H1 (cell line): Measurements from ENCODE around the gene NEK4. TPM values are rescaled to one million over a fixed set of nuclear protein-coding genes. Genes with fewer than 3 reads are reported as not detected.

Experiments
- CTCF ChIA-PET: fragments of 300-600 bp; sonication (Branson Sonifier 250); formaldehyde crosslinking; loops from one replicate; lab custom pipeline; 2021; ENCODE audit not compliant: partially characterized antibody; lab: Charles Lee
- POLR2A ChIA-PET: fragments of 300-600 bp; sonication (Branson Sonifier 250); formaldehyde crosslinking; loops from one replicate; lab custom pipeline; 2021; ENCODE audit warnings: inconsistent platforms; ENCODE audit not compliant: partially characterized antibody; lab: Charles Lee
- DNase-seq, 2 experiments: peaks; one replicate each; pipeline versions ENCODE4 v3.0.0 to v3.0.0-alpha.2; 2010 to 2022; ENCODE audit warnings: low spot score in 2 of 2, low read depth in 1 of 2, mixed read lengths in 1 of 2
- FAIRE-seq: peaks from 2 replicates; lab custom pipeline; 2011; peaks lifted over from hg19 to GRCh38; lab: Jason Lieb, UNC
- H2AFZ ChIP-seq: 2 replicates; pipeline ENCODE4 v1.8.1; 2012; ENCODE audit warnings: low read length, inconsistent platforms
- H2AK5ac ChIP-seq: 2 replicates; pipeline ENCODE4 v1.6.1; 2013; ENCODE audit warnings: low read depth, low read length
- H2BK120ac ChIP-seq: replicated peaks from 2 replicates; pipeline ENCODE3; 2013; ENCODE audit warnings: low read depth, low read length, inconsistent platforms
- H2BK12ac ChIP-seq: 2 replicates; pipeline ENCODE4 v1.6.1; 2013; ENCODE audit warnings: low read depth, low read length
- H2BK15ac ChIP-seq: 2 replicates; pipeline ENCODE4 v1.6.1; 2013; ENCODE audit warnings: low read length
- H2BK20ac ChIP-seq: 2 replicates; pipeline ENCODE4 v1.6.1; 2013; ENCODE audit warnings: low read length
- H2BK5ac ChIP-seq: 2 replicates; pipeline ENCODE4 v1.6.1; 2013; ENCODE audit warnings: low read depth, low read length
- H3K14ac ChIP-seq: 2 replicates; pipeline ENCODE4 v1.6.1; 2013; ENCODE audit warnings: inconsistent platforms; ENCODE audit not compliant: insufficient read length
- H3K18ac ChIP-seq: 2 replicates; pipeline ENCODE4 v1.6.1; 2013; ENCODE audit warnings: low read length; ENCODE audit errors: extremely low read depth
- H3K23ac ChIP-seq: 2 replicates; pipeline ENCODE4 v1.6.1; 2013; ENCODE audit warnings: inconsistent platforms; ENCODE audit not compliant: insufficient read length
- H3K23me2 ChIP-seq: 2 replicates; pipeline ENCODE4 v1.6.1; 2013; ENCODE audit warnings: low read depth, low read length
- H3K27ac ChIP-seq: 2 replicates; pipeline ENCODE4 v1.6.1; 2011; ENCODE audit warnings: low read depth, low read length, inconsistent platforms
- H3K27me3 ChIP-seq, 4 experiments: replicated peaks in 1 of 4; 1 replicate in 1 of 4; 2 replicates in 3 of 4; pipeline versions ENCODE4 v1.6.1 to v1.8.1; 2011 to 2013; ENCODE audit warnings: low read length in 3 of 4, mild to moderate bottlenecking in 3 of 4, inconsistent platforms in 2 of 4, mixed read lengths in 2 of 4, moderate library complexity in 1 of 4; ENCODE audit not compliant: control insufficient read depth in 3 of 4, insufficient read depth in 3 of 4; ENCODE audit errors: extremely low read depth in 1 of 4
- H3K36me3 ChIP-seq, 4 experiments: 2 replicates each; pipeline versions ENCODE4 v1.6.1 to v1.8.1; 2011 to 2013; ENCODE audit warnings: mild to moderate bottlenecking in 4 of 4, low read length in 3 of 4, moderate library complexity in 2 of 4, control low read depth in 1 of 4, inconsistent platforms in 1 of 4; ENCODE audit not compliant: insufficient read depth in 4 of 4, control insufficient read depth in 2 of 4
- H3K4ac ChIP-seq: replicated peaks from 2 replicates; pipeline ENCODE3; 2013; ENCODE audit warnings: low read length, low read depth, mixed read lengths, inconsistent platforms; ENCODE audit not compliant: insufficient read length
- H3K4me1 ChIP-seq, 4 experiments: replicated peaks in 1 of 4; 1 replicate in 1 of 4; 2 replicates in 3 of 4; pipeline versions ENCODE4 v1.6.1 to v1.8.1; 2011 to 2013; ENCODE audit warnings: low read length in 3 of 4, inconsistent platforms in 2 of 4, mixed read lengths in 1 of 4; ENCODE audit not compliant: insufficient read depth in 4 of 4, control insufficient read depth in 3 of 4
- H3K4me2 ChIP-seq, 2 experiments: 2 replicates each; pipeline versions ENCODE4 v1.6.1 to v1.8.1; 2011 to 2013; ENCODE audit warnings: low read depth in 2 of 2, low read length in 2 of 2, control low read depth in 1 of 2, inconsistent platforms in 1 of 2, mild to moderate bottlenecking in 1 of 2; ENCODE audit not compliant: insufficient read depth in 1 of 2
- H3K4me3 ChIP-seq, 4 experiments: fragments of 200-600, 300-600 bp in 1 of 4; sonication (generic), shearing (Covaris generic), sonication (Bioruptor Twin) in 1 of 4; 2 replicates each; pipeline versions ENCODE4 v1.5.1 to v1.8.1; 2011 to 2016; ENCODE audit warnings: low read length in 4 of 4, low read depth in 3 of 4, control low read depth in 2 of 4, inconsistent platforms in 2 of 4, mild to moderate bottlenecking in 2 of 4, mixed read lengths in 1 of 4, moderate library complexity in 1 of 4; ENCODE audit not compliant: insufficient read depth in 2 of 4; ENCODE audit errors: extremely low read depth in 1 of 4
- H3K56ac ChIP-seq: replicated peaks from 2 replicates; pipeline ENCODE3; 2013; ENCODE audit warnings: low read depth, mild to moderate bottlenecking, mixed read lengths, low read length, inconsistent platforms; ENCODE audit not compliant: insufficient read length
- H3K79me1 ChIP-seq: 2 replicates; pipeline ENCODE4 v1.6.1; 2013; ENCODE audit warnings: low read depth, low read length, control low read depth
- H3K79me2 ChIP-seq, 2 experiments: 2 replicates each; pipeline versions ENCODE4 v1.6.1 to v1.8.1; 2012 to 2013; ENCODE audit warnings: low read length in 2 of 2, mild to moderate bottlenecking in 2 of 2, inconsistent platforms in 1 of 2; ENCODE audit not compliant: insufficient read depth in 2 of 2, control insufficient read depth in 1 of 2
- H3K9ac ChIP-seq, 4 experiments: replicated peaks in 1 of 4; 1 replicate in 1 of 4; 2 replicates in 3 of 4; pipeline versions ENCODE4 v1.6.1 to v1.8.1; 2011 to 2013; ENCODE audit warnings: low read depth in 3 of 4, low read length in 3 of 4, control low read depth in 2 of 4, mild to moderate bottlenecking in 2 of 4, moderate library complexity in 2 of 4, inconsistent platforms in 1 of 4; ENCODE audit errors: extremely low read depth in 1 of 4
- H3K9me3 ChIP-seq, 2 experiments: 2 replicates each; pipeline versions ENCODE4 v1.6.1 to v1.8.1; 2012 to 2013; ENCODE audit warnings: mild to moderate bottlenecking in 2 of 2, moderate library complexity in 2 of 2, control low read depth in 1 of 2, inconsistent platforms in 1 of 2, low read depth in 1 of 2, low read length in 1 of 2, mixed read lengths in 1 of 2; ENCODE audit not compliant: insufficient read depth in 2 of 2
- H4K20me1 ChIP-seq, 2 experiments: replicated peaks in 1 of 2; 2 replicates each; pipeline versions ENCODE3 to v1.8.1; 2011 to 2013; ENCODE audit warnings: inconsistent platforms in 2 of 2, low read length in 2 of 2, mild to moderate bottlenecking in 1 of 2; ENCODE audit not compliant: insufficient read depth in 2 of 2, control insufficient read depth in 1 of 2
- H4K5ac ChIP-seq: 2 replicates; pipeline ENCODE4 v1.6.1; 2013; ENCODE audit warnings: low read length, low read depth, mixed read lengths, inconsistent platforms; ENCODE audit not compliant: insufficient read length
- H4K8ac ChIP-seq: 2 replicates; pipeline ENCODE4 v1.8.0; 2013; ENCODE audit warnings: mild to moderate bottlenecking, moderate library complexity, low read length, inconsistent platforms; ENCODE audit not compliant: insufficient read depth; ENCODE audit errors: extremely low read depth
- H4K91ac ChIP-seq: replicated peaks from 2 replicates; pipeline ENCODE3; 2013; ENCODE audit warnings: low read length, mixed read lengths, inconsistent platforms; ENCODE audit not compliant: insufficient read length
- ASH2L ChIP-seq: fragments of 200-600, 300-600 bp; sonication (generic); IDR thresholded peaks from one replicate; pipeline ENCODE4 v1.7.1; 2017; ENCODE audit warnings: low read length
- BACH1 ChIP-seq: IDR thresholded peaks from 2 replicates; pipeline ENCODE4 v1.6.1; 2012; ENCODE audit warnings: low read length, improper control_type of control experiment
- EGR1 ChIP-seq: IDR thresholded peaks from 2 replicates; pipeline ENCODE4 v1.6.1; 2011; ENCODE audit warnings: low read depth, low read length, borderline replicate concordance
- GABPA ChIP-seq: IDR thresholded peaks from 2 replicates; pipeline ENCODE4 v1.6.1; 2011; ENCODE audit warnings: mild to moderate bottlenecking, low read length, moderate library complexity, borderline replicate concordance; ENCODE audit not compliant: insufficient read depth
- NRF1 ChIP-seq: IDR thresholded peaks from 2 replicates; pipeline ENCODE4 v1.6.1; 2011; ENCODE audit warnings: mild to moderate bottlenecking, low read depth, low read length, improper control_type of control experiment
- POU5F1 ChIP-seq: IDR thresholded peaks from 2 replicates; pipeline ENCODE4 v1.6.1; 2011; ENCODE audit warnings: low read depth, mild to moderate bottlenecking, low read length, moderate library complexity
- RAD21 ChIP-seq, 2 experiments: IDR thresholded peaks in 1 of 2; conservative IDR thresholded peaks in 1 of 2; 2 replicates each; pipeline ENCODE4 v1.6.1; 2011; ENCODE audit warnings: low read depth in 2 of 2, low read length in 2 of 2, improper control_type of control experiment in 1 of 2, inconsistent platforms in 1 of 2, mild to moderate bottlenecking in 1 of 2, moderate library complexity in 1 of 2
- SIX5 ChIP-seq: IDR thresholded peaks from 2 replicates; pipeline ENCODE4 v1.6.1; 2011; ENCODE audit warnings: mild to moderate bottlenecking, low read depth, low read length
- SP2 ChIP-seq: IDR thresholded peaks from 2 replicates; pipeline ENCODE4 v1.6.1; 2012; ENCODE audit warnings: mild to moderate bottlenecking, low read length, inconsistent platforms
- SP4 ChIP-seq: IDR thresholded peaks from 2 replicates; pipeline ENCODE4 v1.6.1; 2012; ENCODE audit warnings: low read length, inconsistent platforms
- WGBS, 2 experiments: shearing (Covaris generic) in 1 of 2; methylation state at CpG; one replicate each; pipeline versions ENCODE4 v1.1.6 to v1.1.7; 2013 to 2015; ENCODE audit warnings: low lambda C conversion rate in 2 of 2, mixed read lengths in 2 of 2, inconsistent platforms in 1 of 2, low coverage in 1 of 2, missing lambda C conversion rate in 1 of 2; ENCODE audit not compliant: insufficient replicate concordance in 2 of 2, insufficient coverage in 1 of 2, insufficient read length in 1 of 2; ENCODE audit errors: extremely low coverage in 1 of 2, missing lambda C conversion rate in 1 of 2; 5-methylcytosine and 5-hydroxymethylcytosine counted together
- polyA plus RNA-seq, 7 experiments: library from polyadenylated mRNA; depleted of rRNA in 3 of 7; stranded (reverse) in 5 of 7; unstranded in 2 of 7; fragments of >200 nt in 5 of 7; fragments of 200-250 nt in 2 of 7; gene quantifications; 1 replicate in 5 of 7; 2 replicates in 1 of 7; 4 replicates in 1 of 7; pipeline versions ENCODE4 v1.2.1 to v1.2.3, GENCODE V29; 2011 to 2013; ENCODE audit warnings: missing spikeins in 2 of 7, mixed read lengths in 2 of 7
- total RNA-seq: library from RNA; stranded (reverse); fragmentation: NEBNext Ultra II Directional; extraction: Animal tissue kit (Norgen Biotek cat#: 25700); gene quantifications from 2 replicates; pipeline ENCODE4 v1.2.1, GENCODE V29; 2021

NEK4 gene
- total and polyA plus RNA-seq, 2 of the 8 experiments (the other 6 are each of a cell fraction or from before 2014, with no cell fraction given), result 7.5 to 40.0 TPM

DNA sequence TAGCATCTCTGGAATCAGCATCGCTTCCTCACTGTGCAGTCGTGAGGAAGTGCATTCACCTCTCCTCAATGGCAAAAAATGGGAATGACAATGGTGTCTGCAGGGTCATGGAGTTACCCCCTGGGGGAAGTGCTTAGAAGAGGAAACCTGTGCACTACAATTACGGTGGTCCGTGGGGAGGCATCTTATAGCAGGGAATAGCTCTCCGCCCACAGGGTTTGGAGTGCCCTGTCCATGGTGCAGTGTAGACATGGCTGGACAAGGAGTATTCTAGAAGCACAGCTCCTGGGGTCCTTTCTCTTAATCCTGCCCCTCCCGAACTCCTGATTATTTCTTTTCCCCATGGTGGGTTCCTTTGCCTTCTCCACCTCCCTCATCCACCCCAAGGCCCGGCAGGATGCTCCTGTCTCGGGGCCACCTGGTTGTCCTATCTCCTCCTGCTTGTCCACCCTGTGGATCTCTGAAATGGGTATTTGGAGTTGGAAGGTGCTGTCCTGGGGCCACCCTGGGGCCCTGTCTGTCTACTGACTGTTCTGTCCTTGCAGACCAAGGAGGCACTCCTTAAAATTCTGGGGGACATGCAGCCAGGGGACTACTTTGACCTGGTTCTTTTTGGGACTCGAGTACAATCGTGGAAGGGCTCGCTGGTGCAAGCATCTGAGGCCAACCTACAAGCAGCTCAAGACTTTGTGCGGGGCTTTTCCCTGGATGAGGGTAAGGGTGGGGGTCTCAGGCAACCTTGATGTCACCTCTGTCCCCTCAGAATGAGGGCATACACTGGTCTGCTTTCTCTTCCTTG, 11.9 kb upstream of the NEK4 start:
- Histone ChIP-seq H3K4me2 (no peak overlapping the region), H4K8ac (no peak overlapping the region), H3K18ac (no peak overlapping the region), H3K27ac (no peak overlapping the region), H3K9ac (no peak overlapping the region), H3K79me2 (no peaks in the 10 kb centered on the region), H3K9me3 (no peaks in the 10 kb centered on the region), H3K79me1 (no peaks in the 10 kb centered on the region), H2BK20ac (no peak overlapping the region), H2BK120ac (no peak overlapping the region), H2AK5ac (no peak overlapping the region), H3K56ac (no peak overlapping the region), H3K23me2 (no peaks in the 10 kb centered on the region), H3K27me3 (no peaks in the 10 kb centered on the region; a peak in 1 of 7 replicates), H2BK5ac (no peak overlapping the region), H2AFZ (no peak overlapping the region), H3K36me3 (no peaks in the 10 kb centered on the region; a peak in 1 of 8 replicates), H4K91ac (no peak overlapping the region), H3K23ac (no peak overlapping the region), H4K20me1 (peaks cover 0 to 3% of the 10 kb centered on the region in 2 experiments)
- WGBS, 2 experiments, result 76% methylated on average over 12 of the region's 12 CpGs; no CpG with 5 or more reads in 1 of the 2 experiments
- no peak for DNase-seq
- POLR2A ChIA-PET, result interaction anchor here (1.4 kb wide), 1 partner anchor 11 kb away, joined by 8 read pairs; the partner anchor contains the start of gene NEK4
- TF ChIP-seq SP4 (no peak), SIX5 (no peak), ASH2L (no peak), EGR1 (no peak), NRF1 (no peak), RAD21 (IDR thresholded peaks at IDR 0.05 in 1 of 2, conservative IDR thresholded peaks at IDR 0.05 in 1 of 2; ENCODE audit: low read depth in 2 of 2, low read length in 2 of 2) (no peak), SP2 (no peak), GABPA (no peak), BACH1 (no peak), POU5F1 (no peak)
- TF ChIP-seq, all 59 proteins: peak for 0
- Histone ChIP-seq H3K4me3 (no peak overlapping the region), H3K4me1 (peaks cover 0 to 8% (median 0%) of the 10 kb centered on the region in 4 experiments; a peak in 1 of 7 replicates), H2BK12ac (no peak overlapping the region; the same call in 1 of the 2 replicates), H3K14ac (no peak overlapping the region), H4K5ac (no peak overlapping the region), H2BK15ac (no peak overlapping the region), H3K4ac (no peak overlapping the region)
- FAIRE-seq, result no peak
- CTCF ChIA-PET, result interaction anchor here (0.6 to 4.1 kb wide), 7 partner anchors 10 to 269 kb away, joined by 3 to 19 read pairs (median 5); no protein-coding TSS in a partner anchor
